ENCODE measurements around the gene PHF5A. TPM values are rescaled to one million over a fixed set of nuclear protein-coding genes. Genes with fewer than 3 reads are reported as not detected.

The PHF5A gene
- total and polyA plus RNA-seq, 10 of the 15 experiments (the other 5 are each of a cell fraction or from before 2014, with no cell fraction given) = 40.5 to 115 (median 79.2) TPM

- WGBS (ENCODE audit: insufficient coverage, insufficient replicate concordance, low lambda C conversion rate, missing lambda C conversion rate) = 81% methylated on average over 10 of the region's 10 CpGs
- TF ChIP-seq ZNF274 (IDR thresholded peaks at IDR 0.05; ENCODE audit: insufficient read depth, insufficient read length) (no peak), CEBPB (IDR thresholded peaks at IDR 0.05; ENCODE audit: borderline replicate concordance in 1 of 2, low read depth in 2 of 2, low read length in 2 of 2) (no peak), NFYA (IDR thresholded peaks at IDR 0.05; ENCODE audit: borderline replicate concordance, low read depth, low read length) (no peak), MLLT1 (IDR thresholded peaks at IDR 0.05) (no peak), KAT2A (conservative IDR thresholded peaks at IDR 0.05; ENCODE audit: control insufficient read depth, low read depth, low read length) (no peak), RFX5 (IDR thresholded peaks at IDR 0.05; ENCODE audit: low read depth, low read length) (no peak), MXI1 (IDR thresholded peaks at IDR 0.05; ENCODE audit: low read depth, low read length) (no peak), HDGF (IDR thresholded peaks at IDR 0.05) (no peak), SMAD1 (IDR thresholded peaks at IDR 0.05; ENCODE audit: low read depth, partially characterized antibody) (no peak), SIN3A (IDR thresholded peaks at IDR 0.05; ENCODE audit: low read depth, low read length) (no peak), POLR2A (IDR thresholded peaks at IDR 0.05; ENCODE audit: low read depth, low read length) (no peak)
- TF ChIP-seq, protein P1, sequence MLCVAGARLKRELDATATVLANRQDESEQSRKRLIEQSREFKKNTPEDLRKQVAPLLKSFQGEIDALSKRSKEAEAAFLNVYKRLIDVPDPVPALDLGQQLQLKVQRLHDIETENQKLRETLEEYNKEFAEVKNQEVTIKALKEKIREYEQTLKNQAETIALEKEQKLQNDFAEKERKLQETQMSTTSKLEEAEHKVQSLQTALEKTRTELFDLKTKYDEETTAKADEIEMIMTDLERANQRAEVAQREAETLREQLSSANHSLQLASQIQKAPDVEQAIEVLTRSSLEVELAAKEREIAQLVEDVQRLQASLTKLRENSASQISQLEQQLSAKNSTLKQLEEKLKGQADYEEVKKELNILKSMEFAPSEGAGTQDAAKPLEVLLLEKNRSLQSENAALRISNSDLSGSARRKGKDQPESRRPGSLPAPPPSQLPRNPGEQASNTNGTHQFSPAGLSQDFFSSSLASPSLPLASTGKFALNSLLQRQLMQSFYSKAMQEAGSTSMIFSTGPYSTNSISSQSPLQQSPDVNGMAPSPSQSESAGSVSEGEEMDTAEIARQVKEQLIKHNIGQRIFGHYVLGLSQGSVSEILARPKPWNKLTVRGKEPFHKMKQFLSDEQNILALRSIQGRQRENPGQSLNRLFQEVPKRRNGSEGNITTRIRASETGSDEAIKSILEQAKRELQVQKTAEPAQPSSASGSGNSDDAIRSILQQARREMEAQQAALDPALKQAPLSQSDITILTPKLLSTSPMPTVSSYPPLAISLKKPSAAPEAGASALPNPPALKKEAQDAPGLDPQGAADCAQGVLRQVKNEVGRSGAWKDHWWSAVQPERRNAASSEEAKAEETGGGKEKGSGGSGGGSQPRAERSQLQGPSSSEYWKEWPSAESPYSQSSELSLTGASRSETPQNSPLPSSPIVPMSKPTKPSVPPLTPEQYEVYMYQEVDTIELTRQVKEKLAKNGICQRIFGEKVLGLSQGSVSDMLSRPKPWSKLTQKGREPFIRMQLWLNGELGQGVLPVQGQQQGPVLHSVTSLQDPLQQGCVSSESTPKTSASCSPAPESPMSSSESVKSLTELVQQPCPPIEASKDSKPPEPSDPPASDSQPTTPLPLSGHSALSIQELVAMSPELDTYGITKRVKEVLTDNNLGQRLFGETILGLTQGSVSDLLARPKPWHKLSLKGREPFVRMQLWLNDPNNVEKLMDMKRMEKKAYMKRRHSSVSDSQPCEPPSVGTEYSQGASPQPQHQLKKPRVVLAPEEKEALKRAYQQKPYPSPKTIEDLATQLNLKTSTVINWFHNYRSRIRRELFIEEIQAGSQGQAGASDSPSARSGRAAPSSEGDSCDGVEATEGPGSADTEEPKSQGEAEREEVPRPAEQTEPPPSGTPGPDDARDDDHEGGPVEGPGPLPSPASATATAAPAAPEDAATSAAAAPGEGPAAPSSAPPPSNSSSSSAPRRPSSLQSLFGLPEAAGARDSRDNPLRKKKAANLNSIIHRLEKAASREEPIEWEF (IDR thresholded peaks at IDR 0.05; ENCODE audit: insufficient replicate concordance, low read depth, low read length) = no peak
- TF ChIP-seq, protein P2, sequence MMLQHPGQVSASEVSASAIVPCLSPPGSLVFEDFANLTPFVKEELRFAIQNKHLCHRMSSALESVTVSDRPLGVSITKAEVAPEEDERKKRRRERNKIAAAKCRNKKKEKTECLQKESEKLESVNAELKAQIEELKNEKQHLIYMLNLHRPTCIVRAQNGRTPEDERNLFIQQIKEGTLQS (IDR thresholded peaks at IDR 0.05; ENCODE audit: borderline replicate concordance, extremely low read depth, low read depth, low read length) = no peak
These were observed 31.3 kb upstream of the PHF5A start for GRCh38 chr22:41499624-41500280.

More at GRCh38 chr22:41499624-41500280, 31.3 kb upstream of the PHF5A start:
- in situ Hi-C loops (cut with MboI) (no loop called here), intact Hi-C loops (cut with micrococcal nuclease; ENCODE audit: unreplicated experiment) (loop anchor here (5.0 kb wide), 2 partner anchors 32 to 52 kb away; partner anchors contain the start of genes ACO2, PHF5A and TOB2)
- Histone ChIP-seq H3K9ac (ENCODE audit: control insufficient read depth, insufficient read depth, low read length) (no peak overlapping the region), H4K20me1 (ENCODE audit: control insufficient read depth, insufficient read depth) (no peaks in the 10 kb centered on the region), H3K36me3 (ENCODE audit: control insufficient read depth in 2 of 2, insufficient read depth in 2 of 2, low read length in 1 of 2) (peaks cover 14 to 19% of the 10 kb centered on the region in 2 experiments; a peak in 3 of 4 replicates), H3K27me3 (replicated peaks in 1 of 2; ENCODE audit: control insufficient read depth in 2 of 2, insufficient read depth in 2 of 2, low read length in 1 of 2) (no peaks in the 10 kb centered on the region), H3K27ac (ENCODE audit: control insufficient read depth, insufficient read depth) (no peak overlapping the region), H3K79me2 (ENCODE audit: control insufficient read depth, insufficient read depth, low read length) (peaks cover 6% of the 10 kb centered on the region), H3K4me2 (ENCODE audit: control insufficient read depth, insufficient read depth) (no peak overlapping the region), H3K9me3 (replicated peaks; ENCODE audit: control insufficient read depth, insufficient read depth, low read length) (no peaks in the 10 kb centered on the region), H3K4me3 (no peak overlapping the region), H2AFZ (ENCODE audit: control insufficient read depth, low read depth, low read length) (no peak overlapping the region), H3K4me1 (ENCODE audit: control insufficient read depth, insufficient read depth, low read length) (no peaks in the 10 kb centered on the region)
- ChIA-PET POLR2A (interaction anchor here (2.0 to 2.3 kb wide), 2 partner anchors 20 to 27 kb away, joined by 6 read pairs; no protein-coding TSS in a partner anchor), CTCF (interaction anchor here (0.8 to 3.3 kb wide), 13 partner anchors 10 to 118 kb away, joined by 3 to 58 read pairs (median 4); partner anchors contain the start of genes ACO2, PHF5A and TEF), RAD21 (ENCODE audit: unreplicated experiment) (interaction anchor here (0.8 to 4.6 kb wide), 8 partner anchors 20 to 96 kb away, joined by 3 to 60 read pairs (median 4); partner anchors contain the start of genes ACO2, PHF5A and TOB2), SMC1A (ENCODE audit: uncharacterized antibody, unreplicated experiment) (interaction anchor here (0.6 to 5.4 kb wide), 11 partner anchors 12 to 828 kb away, joined by 3 to 62 read pairs (median 4); partner anchors contain the start of genes ACO2, PHF5A and TOB2)
- DNase-seq (ENCODE audit: low read depth, low spot score) (no peak), FAIRE-seq (no peak), ATAC-seq (no peak)
- no TSS peak for BruUV-seq (replicated peaks)
